ENCODE data around the gene GNRHR. TPM values are rescaled to one million over a fixed set of nuclear protein-coding genes. Genes with fewer than 3 reads are reported as not detected.

Gene GNRHR
- total RNA-seq, 1 experiment from 2014 or later = not detected

GRCh38 chr4:67704843-67705242, 49.3 kb downstream of the GNRHR start:
- no peak for TF ChIP-seq CTCF (IDR thresholded peaks at IDR 0.05; ENCODE audit: insufficient read depth in 1 of 2, low read depth in 1 of 2, low read length in 1 of 2, severe bottlenecking in 1 of 2, unreplicated experiment in 1 of 2)
- Mint-ChIP-seq H3K27ac (ENCODE audit: unreplicated experiment) (no peak overlapping the region), H3K27me3 (ENCODE audit: insufficient read depth, unreplicated experiment) (no peaks in the 10 kb centered on the region), H3K4me3 (ENCODE audit: unreplicated experiment) (no peak overlapping the region), H3K36me3 (ENCODE audit: insufficient read depth, unreplicated experiment) (peaks cover 18% of the 10 kb centered on the region), H3K9me3 (ENCODE audit: unreplicated experiment) (no peaks in the 10 kb centered on the region), H3K4me1 (ENCODE audit: low read depth, unreplicated experiment) (no peaks in the 10 kb centered on the region)
- Histone ChIP-seq H3K36me3 (ENCODE audit: control insufficient read depth, insufficient read depth, low read length) (no peaks in the 10 kb centered on the region), H3K4me3 (ENCODE audit: low read depth, low read length) (no peak overlapping the region), H3K4me1 (0 out of 2 replicates have a peak, but pooled peaks cover 4% of the 10 kb centered on the region), H3K27me3 (replicated peaks; ENCODE audit: control insufficient read depth, insufficient read depth, low read length) (no peaks in the 10 kb centered on the region), H3K9me3 (no peaks in the 10 kb centered on the region)
- no TSS peak for BruUV-seq (replicated peaks)
- intact Hi-C loops (cut with micrococcal nuclease; ENCODE audit: unreplicated experiment) = loop anchor here (5.0 kb wide), 1 partner anchor 42 kb away; no protein-coding TSS in a partner anchor
- ChIA-PET CTCF (no interaction called here), POLR2A (no interaction called here)
- DNase-seq = no peak

- BruUV-seq (replicated peaks) = no TSS peak
- peak overlapping the region; percentile 48 for H3K4me3 ChIP-seq (ENCODE audit: low read depth, low read length)
- peak overlapping the region; percentile 94 for H3K27ac Mint-ChIP-seq (ENCODE audit: unreplicated experiment)
- H3K4me1 ChIP-seq = 0 out of 2 replicates have a peak, but pooled peaks cover 4% of the 10 kb centered on the region
- DNase-seq = no peak
- intact Hi-C loops (cut with micrococcal nuclease; ENCODE audit: unreplicated experiment) = loop anchor here (5.0 kb wide), 1 partner anchor 45 kb away; no protein-coding TSS in a partner anchor
- no peaks in the 10 kb centered on the region for H3K36me3 ChIP-seq (ENCODE audit: control insufficient read depth, insufficient read depth, low read length)
- H3K4me1 Mint-ChIP-seq (ENCODE audit: low read depth, unreplicated experiment) = peaks cover 11% of the 10 kb centered on the region
- TF ChIP-seq CTCF (IDR thresholded peaks at IDR 0.05; ENCODE audit: insufficient read depth in 1 of 2, low read depth in 1 of 2, low read length in 1 of 2, severe bottlenecking in 1 of 2, unreplicated experiment in 1 of 2) = no peak
- POLR2A ChIA-PET = interaction anchor here (1.5 kb wide), 1 partner anchor 11 kb away, joined by 8 read pairs; no protein-coding TSS in a partner anchor
- CTCF ChIA-PET = interaction anchor here (0.6 kb wide), 1 partner anchor 75 kb away, joined by 3 read pairs; no protein-coding TSS in a partner anchor
- H3K9me3 ChIP-seq = no peaks in the 10 kb centered on the region
- H3K9me3 Mint-ChIP-seq (ENCODE audit: unreplicated experiment) = no peaks in the 10 kb centered on the region
- H3K4me3 Mint-ChIP-seq (ENCODE audit: unreplicated experiment) = peak overlapping the region; percentile 90
- peaks cover 19% of the 10 kb centered on the region for H3K36me3 Mint-ChIP-seq (ENCODE audit: insufficient read depth, unreplicated experiment)
- no peaks in the 10 kb centered on the region for H3K27me3 ChIP-seq (replicated peaks; ENCODE audit: control insufficient read depth, insufficient read depth, low read length)
- no peaks in the 10 kb centered on the region for H3K27me3 Mint-ChIP-seq (ENCODE audit: insufficient read depth, unreplicated experiment)
These were observed 52.0 kb downstream of the GNRHR start for GRCh38 chr4:67702166-67702565.

GRCh38 chr4:67701517-67701850, 52.7 kb downstream of the GNRHR start:
- H3K36me3 ChIP-seq (ENCODE audit: control insufficient read depth, insufficient read depth, low read length) = no peaks in the 10 kb centered on the region
- POLR2A ChIA-PET = interaction anchor here (0.6 to 1.5 kb wide), 4 partner anchors 12 to 156 kb away, joined by 3 to 8 read pairs (median 3); partner anchors contain the start of gene CENPC
- H3K9me3 ChIP-seq = no peaks in the 10 kb centered on the region
- TSS peak; percentile 83 for BruUV-seq (replicated peaks)
- H3K4me1 ChIP-seq = 0 out of 2 replicates have a peak, but pooled peaks cover 4% of the 10 kb centered on the region
- H3K4me1 Mint-ChIP-seq (ENCODE audit: low read depth, unreplicated experiment) = peaks cover 12% of the 10 kb centered on the region
- peak overlapping the region; percentile 94 for H3K27ac Mint-ChIP-seq (ENCODE audit: unreplicated experiment)
- H3K4me3 ChIP-seq (ENCODE audit: low read depth, low read length) = peak overlapping the region; percentile 48
- H3K4me3 Mint-ChIP-seq (ENCODE audit: unreplicated experiment) = peak overlapping the region; percentile 90
- intact Hi-C loops (cut with micrococcal nuclease; ENCODE audit: unreplicated experiment) = loop anchor here (1.0 to 5.0 kb wide), 2 partner anchors 46 to 156 kb away; partner anchors contain the start of gene CENPC
- H3K27me3 Mint-ChIP-seq (ENCODE audit: insufficient read depth, unreplicated experiment) = no peaks in the 10 kb centered on the region
- no peaks in the 10 kb centered on the region for H3K9me3 Mint-ChIP-seq (ENCODE audit: unreplicated experiment)
- H3K36me3 Mint-ChIP-seq (ENCODE audit: insufficient read depth, unreplicated experiment) = peaks cover 19% of the 10 kb centered on the region
- DNase-seq = no peak
- TF ChIP-seq CTCF (IDR thresholded peaks at IDR 0.05; ENCODE audit: insufficient read depth in 1 of 2, low read depth in 1 of 2, low read length in 1 of 2, severe bottlenecking in 1 of 2, unreplicated experiment in 1 of 2) = no peak
- CTCF ChIA-PET = interaction anchor here (0.6 to 1.0 kb wide), 2 partner anchors 14 to 76 kb away, joined by 3 read pairs; no protein-coding TSS in a partner anchor
- no peaks in the 10 kb centered on the region for H3K27me3 ChIP-seq (replicated peaks; ENCODE audit: control insufficient read depth, insufficient read depth, low read length)

Measured in Caco-2 (cell line).